GM23248 (cell line): Measurements from ENCODE around the gene ATF7IP. TPM values are rescaled to one million over a fixed set of nuclear protein-coding genes. Genes with fewer than 3 reads are reported as not detected.

Experiments used
- DNase-seq: peaks from one replicate; pipeline ENCODE4 v3.0.0-alpha.2; 2015
- H2AFZ ChIP-seq: fragments of 200-600 bp; sonication (generic); 2 replicates; pipeline ENCODE4 v1.6.1; 2016; ENCODE audit warnings: antibody characterized with exemption
- H3F3A ChIP-seq: fragments of 200-600 bp; sonication (generic); 2 replicates; pipeline ENCODE4 v1.6.1; 2016; ENCODE audit warnings: mild to moderate bottlenecking, antibody characterized with exemption, mixed run types; ENCODE audit not compliant: insufficient read depth
- H3K27ac ChIP-seq: fragments of 200-600 bp; sonication (generic); 2 replicates; pipeline ENCODE4 v1.5.1; 2016; ENCODE audit warnings: mild to moderate bottlenecking
- H3K27me3 ChIP-seq: fragments of 200-600 bp; sonication (generic); replicated peaks from 2 replicates; pipeline ENCODE4 v1.6.1; 2016; ENCODE audit warnings: mild to moderate bottlenecking; ENCODE audit not compliant: insufficient read depth
- H3K36me3 ChIP-seq: fragments of 200-600 bp; sonication (generic); 2 replicates; pipeline ENCODE4 v1.6.1; 2016; ENCODE audit warnings: low read depth, mild to moderate bottlenecking
- H3K4me1 ChIP-seq: fragments of 200-600 bp; sonication (generic); 2 replicates; pipeline ENCODE4 v1.6.1; 2016; ENCODE audit warnings: mild to moderate bottlenecking; ENCODE audit not compliant: insufficient read depth
- H3K4me2 ChIP-seq: fragments of 200-600 bp; sonication (generic); one replicate; pipeline ENCODE4 v1.6.1; 2016; ENCODE audit warnings: mild to moderate bottlenecking; ENCODE audit not compliant: unreplicated experiment
- H3K4me3 ChIP-seq: fragments of 200-600 bp; sonication (generic); 2 replicates; pipeline ENCODE4 v1.5.1; 2016; ENCODE audit warnings: mild to moderate bottlenecking
- H3K79me2 ChIP-seq: fragments of 200-600 bp; sonication (generic); 2 replicates; pipeline ENCODE4 v1.6.1; 2016; ENCODE audit warnings: mild to moderate bottlenecking; ENCODE audit not compliant: insufficient read depth
- H3K9ac ChIP-seq: fragments of 200-600 bp; sonication (generic); 2 replicates; pipeline ENCODE4 v1.6.1; 2016; ENCODE audit warnings: mild to moderate bottlenecking
- H3K9me2 ChIP-seq: fragments of 200-600 bp; sonication (generic); 2 replicates; pipeline ENCODE4 v1.6.1; 2016; ENCODE audit warnings: mixed run types, mild to moderate bottlenecking, moderate library complexity; ENCODE audit not compliant: insufficient read depth
- H3K9me3 ChIP-seq: fragments of 200-600 bp; sonication (generic); one replicate; pipeline ENCODE4 v1.6.1; 2017; ENCODE audit warnings: low read depth
- H4K20me1 ChIP-seq: fragments of 200-600 bp; sonication (generic); 2 replicates; pipeline ENCODE4 v1.6.0; 2016; ENCODE audit not compliant: insufficient read depth
- EZH2 ChIP-seq: fragments of 200-600 bp; sonication (generic); IDR thresholded peaks from 2 replicates; pipeline ENCODE4 v1.6.1; 2018; ENCODE audit warnings: antibody characterized with exemption, mild to moderate bottlenecking; ENCODE audit not compliant: insufficient read depth, poor library complexity, severe bottlenecking
- EZH2phosphoT487 ChIP-seq: fragments of 200-600 bp; sonication (generic); IDR thresholded peaks from 2 replicates; pipeline ENCODE4 v1.6.1; 2018; ENCODE audit warnings: antibody characterized with exemption, moderate library complexity, mild to moderate bottlenecking, low read depth; ENCODE audit not compliant: insufficient read depth
- WGBS, 2 experiments: methylation state at CpG; one replicate each; pipeline ENCODE4 v1.1.6; 2015 to 2017; ENCODE audit warnings: low lambda C conversion rate in 2 of 2, low coverage in 1 of 2; ENCODE audit errors: missing lambda C conversion rate in 2 of 2; 5-methylcytosine and 5-hydroxymethylcytosine counted together
- in situ Hi-C: fragments of 300-500 bp; cut with MboI; formaldehyde crosslinking; loops from 2 replicates; pipeline ENCODE4 v1.15.0; 2020
- polyA plus RNA-seq: library from polyadenylated mRNA; unstranded; fragments of >200 nt; fragmentation: Nextera tagmentation; extraction: Ambion mirVana; gene quantifications from 2 replicates; pipeline ENCODE4 v1.2.1, GENCODE V29; 2016
- total RNA-seq: library from RNA; depleted of rRNA; stranded (reverse); fragments of >200 nt; shearing (Covaris generic); gene quantifications from 2 replicates; pipeline ENCODE4 v1.2.3, GENCODE V29; 2014

ATF7IP gene
- total and polyA plus RNA-seq, 2 experiments from 2014 or later, result 17.7 to 24.9 TPM

- no peak overlapping the region for H3K4me2 ChIP-seq
- no peak overlapping the region for H3K27ac ChIP-seq
- H3K79me2 ChIP-seq, result peaks cover 100% of the 10 kb centered on the region
- DNase-seq, result peak; percentile 24
- H3K4me1 ChIP-seq, result 0 out of 2 replicates have a peak, but pooled peaks cover 6% of the 10 kb centered on the region
- TF ChIP-seq EZH2 (no peak), EZH2phosphoT487 (no peak)
- no peaks in the 10 kb centered on the region for H3K9me2 ChIP-seq
- H3K9me3 ChIP-seq, result no peaks in the 10 kb centered on the region
- no peaks in the 10 kb centered on the region; the same call in 1 of the 2 replicates for H3F3A ChIP-seq
- H3K27me3 ChIP-seq, result no peaks in the 10 kb centered on the region
- H3K4me3 ChIP-seq, result no peak overlapping the region
- H3K36me3 ChIP-seq, result 0 out of 2 replicates have a peak, but pooled peaks cover 3% of the 10 kb centered on the region
- H2AFZ ChIP-seq, result no peak overlapping the region
- in situ Hi-C loops, result no loop called here
- no peak overlapping the region for H3K9ac ChIP-seq
- WGBS, 2 experiments, result 90 to 92% methylated on average over 6 of the region's 6 CpGs
- no peaks in the 10 kb centered on the region for H4K20me1 ChIP-seq
These were observed 45.5 kb downstream of the ATF7IP start for GRCh38 chr12:14410841-14411569.

GRCh38 chr12:14416658-14417057 lies 51.2 kb downstream of the ATF7IP start:
- Histone ChIP-seq H3K27ac (no peak overlapping the region), H3F3A (peaks cover 4% of the 10 kb centered on the region; the same call in 1 of the 2 replicates), H3K9me2 (no peaks in the 10 kb centered on the region), H2AFZ (no peak overlapping the region), H3K9me3 (no peaks in the 10 kb centered on the region), H3K4me1 (peaks cover 25% of the 10 kb centered on the region), H3K9ac (no peak overlapping the region), H3K4me2 (no peak overlapping the region), H3K36me3 (0 out of 2 replicates have a peak, but pooled peaks cover 3% of the 10 kb centered on the region), H3K27me3 (no peaks in the 10 kb centered on the region), H4K20me1 (no peaks in the 10 kb centered on the region), H3K79me2 (peaks cover 99% of the 10 kb centered on the region), H3K4me3 (no peak overlapping the region)
- in situ Hi-C loops, result no loop called here
- DNase-seq, result peak; percentile 62
- 96 to 100% methylated on average over 1 of the region's 1 CpG for WGBS, 2 experiments
- TF ChIP-seq EZH2, result no peak
- TF ChIP-seq EZH2phosphoT487, result no peak

- TF ChIP-seq EZH2phosphoT487, result no peak
- no peak for TF ChIP-seq EZH2
- Histone ChIP-seq H3K36me3 (no peaks in the 10 kb centered on the region), H3K27ac (peak overlapping the region; percentile 20), H3K9ac (peak overlapping the region; percentile 20; the same call in 1 of the 2 replicates), H3K27me3 (no peaks in the 10 kb centered on the region), H3K9me3 (no peaks in the 10 kb centered on the region), H4K20me1 (no peaks in the 10 kb centered on the region), H3K9me2 (no peaks in the 10 kb centered on the region), H3K79me2 (peaks cover 99% of the 10 kb centered on the region), H3K4me1 (peaks cover 25% of the 10 kb centered on the region), H2AFZ (no peak overlapping the region), H3F3A (peaks cover 4% of the 10 kb centered on the region; the same call in 1 of the 2 replicates), H3K4me2 (peak overlapping the region; percentile 37), H3K4me3 (peak overlapping the region; percentile 24; the same call in 1 of the 2 replicates)
- WGBS, 2 experiments, result 78 to 80% methylated on average over 3 of the region's 3 CpGs
- peak; percentile 80 for DNase-seq
- in situ Hi-C loops, result no loop called here
These were observed 52.2 kb downstream of the ATF7IP start for GRCh38 chr12:14417715-14418114.

GRCh38 chr12:14418451-14418890 lies 53.0 kb downstream of the ATF7IP start:
- Histone ChIP-seq H3K4me2 (peak overlapping the region; percentile 37), H3K4me3 (peak overlapping the region; percentile 24), H3K27me3 (no peaks in the 10 kb centered on the region), H3K27ac (peak overlapping the region; percentile 20), H3K4me1 (peaks cover 25% of the 10 kb centered on the region), H3K9me2 (no peaks in the 10 kb centered on the region), H4K20me1 (no peaks in the 10 kb centered on the region), H2AFZ (0 out of 2 replicates have a peak overlapping the region, but pooled peaks have one; percentile 32), H3K9ac (peak overlapping the region; percentile 20; the same call in 1 of the 2 replicates), H3K9me3 (no peaks in the 10 kb centered on the region), H3K36me3 (no peaks in the 10 kb centered on the region), H3F3A (peaks cover 4% of the 10 kb centered on the region; the same call in 1 of the 2 replicates), H3K79me2 (peaks cover 99% of the 10 kb centered on the region)
- TF ChIP-seq EZH2 (no peak), EZH2phosphoT487 (no peak)
- in situ Hi-C loops, result no loop called here
- WGBS, 2 experiments, result 20 to 38% methylated on average over 3 of the region's 3 CpGs
- peak; percentile 56 for DNase-seq
